GM23248 (cell line): Measurements from ENCODE around the gene GATA5. TPM values are rescaled to one million over a fixed set of nuclear protein-coding genes. Genes with fewer than 3 reads are reported as not detected.

Experiments used
- DNase-seq: peaks from one replicate; pipeline ENCODE4 v3.0.0-alpha.2; 2015
- H2AFZ ChIP-seq: fragments of 200-600 bp; sonication (generic); 2 replicates; pipeline ENCODE4 v1.6.1; 2016; ENCODE audit warnings: antibody characterized with exemption
- H3F3A ChIP-seq: fragments of 200-600 bp; sonication (generic); 2 replicates; pipeline ENCODE4 v1.6.1; 2016; ENCODE audit warnings: mild to moderate bottlenecking, antibody characterized with exemption, mixed run types; ENCODE audit not compliant: insufficient read depth
- H3K27ac ChIP-seq: fragments of 200-600 bp; sonication (generic); 2 replicates; pipeline ENCODE4 v1.5.1; 2016; ENCODE audit warnings: mild to moderate bottlenecking
- H3K27me3 ChIP-seq: fragments of 200-600 bp; sonication (generic); replicated peaks from 2 replicates; pipeline ENCODE4 v1.6.1; 2016; ENCODE audit warnings: mild to moderate bottlenecking; ENCODE audit not compliant: insufficient read depth
- H3K36me3 ChIP-seq: fragments of 200-600 bp; sonication (generic); 2 replicates; pipeline ENCODE4 v1.6.1; 2016; ENCODE audit warnings: low read depth, mild to moderate bottlenecking
- H3K4me1 ChIP-seq: fragments of 200-600 bp; sonication (generic); 2 replicates; pipeline ENCODE4 v1.6.1; 2016; ENCODE audit warnings: mild to moderate bottlenecking; ENCODE audit not compliant: insufficient read depth
- H3K4me2 ChIP-seq: fragments of 200-600 bp; sonication (generic); one replicate; pipeline ENCODE4 v1.6.1; 2016; ENCODE audit warnings: mild to moderate bottlenecking; ENCODE audit not compliant: unreplicated experiment
- H3K4me3 ChIP-seq: fragments of 200-600 bp; sonication (generic); 2 replicates; pipeline ENCODE4 v1.5.1; 2016; ENCODE audit warnings: mild to moderate bottlenecking
- H3K79me2 ChIP-seq: fragments of 200-600 bp; sonication (generic); 2 replicates; pipeline ENCODE4 v1.6.1; 2016; ENCODE audit warnings: mild to moderate bottlenecking; ENCODE audit not compliant: insufficient read depth
- H3K9ac ChIP-seq: fragments of 200-600 bp; sonication (generic); 2 replicates; pipeline ENCODE4 v1.6.1; 2016; ENCODE audit warnings: mild to moderate bottlenecking
- H3K9me2 ChIP-seq: fragments of 200-600 bp; sonication (generic); 2 replicates; pipeline ENCODE4 v1.6.1; 2016; ENCODE audit warnings: mixed run types, mild to moderate bottlenecking, moderate library complexity; ENCODE audit not compliant: insufficient read depth
- H3K9me3 ChIP-seq: fragments of 200-600 bp; sonication (generic); one replicate; pipeline ENCODE4 v1.6.1; 2017; ENCODE audit warnings: low read depth
- H4K20me1 ChIP-seq: fragments of 200-600 bp; sonication (generic); 2 replicates; pipeline ENCODE4 v1.6.0; 2016; ENCODE audit not compliant: insufficient read depth
- EZH2 ChIP-seq: fragments of 200-600 bp; sonication (generic); IDR thresholded peaks from 2 replicates; pipeline ENCODE4 v1.6.1; 2018; ENCODE audit warnings: antibody characterized with exemption, mild to moderate bottlenecking; ENCODE audit not compliant: insufficient read depth, poor library complexity, severe bottlenecking
- EZH2phosphoT487 ChIP-seq: fragments of 200-600 bp; sonication (generic); IDR thresholded peaks from 2 replicates; pipeline ENCODE4 v1.6.1; 2018; ENCODE audit warnings: antibody characterized with exemption, moderate library complexity, mild to moderate bottlenecking, low read depth; ENCODE audit not compliant: insufficient read depth
- WGBS, 2 experiments: methylation state at CpG; one replicate each; pipeline ENCODE4 v1.1.6; 2015 to 2017; ENCODE audit warnings: low lambda C conversion rate in 2 of 2, low coverage in 1 of 2; ENCODE audit errors: missing lambda C conversion rate in 2 of 2; 5-methylcytosine and 5-hydroxymethylcytosine counted together
- in situ Hi-C: fragments of 300-500 bp; cut with MboI; formaldehyde crosslinking; loops from 2 replicates; pipeline ENCODE4 v1.15.0; 2020
- polyA plus RNA-seq: library from polyadenylated mRNA; unstranded; fragments of >200 nt; fragmentation: Nextera tagmentation; extraction: Ambion mirVana; gene quantifications from 2 replicates; pipeline ENCODE4 v1.2.1, GENCODE V29; 2016
- total RNA-seq: library from RNA; depleted of rRNA; stranded (reverse); fragments of >200 nt; shearing (Covaris generic); gene quantifications from 2 replicates; pipeline ENCODE4 v1.2.3, GENCODE V29; 2014

GATA5 gene
- total and polyA plus RNA-seq, 2 experiments from 2014 or later, result not detected

- Histone ChIP-seq H3K9me3 (no peaks in the 10 kb centered on the region), H3K4me3 (no peak overlapping the region), H3K79me2 (no peaks in the 10 kb centered on the region), H3K4me2 (no peak overlapping the region), H3K4me1 (no peaks in the 10 kb centered on the region), H3K27me3 (peaks cover 44% of the 10 kb centered on the region), H3K27ac (no peak overlapping the region), H4K20me1 (no peaks in the 10 kb centered on the region), H2AFZ (no peak overlapping the region), H3K9me2 (no peaks in the 10 kb centered on the region), H3K36me3 (no peaks in the 10 kb centered on the region), H3K9ac (no peak overlapping the region), H3F3A (no peaks in the 10 kb centered on the region)
- TF ChIP-seq EZH2phosphoT487, result no peak
- no peak for TF ChIP-seq EZH2
- no peak for DNase-seq
- in situ Hi-C loops, result loop anchor here (25.0 kb wide), 1 partner anchor 264 kb away; the partner anchor contains the start of gene MRGBP
- WGBS, 2 experiments, result 60 to 61% methylated on average over 17 to 18 of the region's 18 CpGs
These were observed 47.1 kb upstream of the GATA5 start for GRCh38 chr20:62522748-62523396.

GRCh38 chr20:62519826-62520225, 44.0 kb upstream of the GATA5 start:
- H3K4me1 ChIP-seq, result no peaks in the 10 kb centered on the region
- no peak overlapping the region for H3K27ac ChIP-seq
- H3K4me2 ChIP-seq, result no peak overlapping the region
- no peak overlapping the region for H3K4me3 ChIP-seq
- peaks cover 30% of the 10 kb centered on the region for H3K27me3 ChIP-seq
- H4K20me1 ChIP-seq, result no peaks in the 10 kb centered on the region
- 51 to 53% methylated on average over 13 of the region's 13 CpGs for WGBS, 2 experiments
- H3K9ac ChIP-seq, result no peak overlapping the region
- no peaks in the 10 kb centered on the region for H3K79me2 ChIP-seq
- H3K36me3 ChIP-seq, result no peaks in the 10 kb centered on the region
- H3K9me2 ChIP-seq, result no peaks in the 10 kb centered on the region
- H2AFZ ChIP-seq, result no peak overlapping the region
- no peaks in the 10 kb centered on the region for H3K9me3 ChIP-seq
- in situ Hi-C loops, result loop anchor here (25.0 kb wide), 1 partner anchor 267 kb away; the partner anchor contains the start of gene MRGBP
- TF ChIP-seq EZH2 (no peak), EZH2phosphoT487 (no peak)
- H3F3A ChIP-seq, result no peaks in the 10 kb centered on the region
- DNase-seq, result no peak

- H3K4me2 ChIP-seq, result no peak overlapping the region
- H3K9me3 ChIP-seq, result no peaks in the 10 kb centered on the region
- peaks cover 30% of the 10 kb centered on the region; the same call in 1 of the 2 replicates for H3K27me3 ChIP-seq
- TF ChIP-seq EZH2 (no peak), EZH2phosphoT487 (no peak)
- no peak overlapping the region for H3K27ac ChIP-seq
- no peak overlapping the region for H3K4me3 ChIP-seq
- H2AFZ ChIP-seq, result no peak overlapping the region
- WGBS, 2 experiments, result 58 to 64% methylated on average over 18 of the region's 18 CpGs
- H3K79me2 ChIP-seq, result no peaks in the 10 kb centered on the region
- no peaks in the 10 kb centered on the region for H3K4me1 ChIP-seq
- no peak for DNase-seq
- H4K20me1 ChIP-seq, result no peaks in the 10 kb centered on the region
- H3K36me3 ChIP-seq, result no peaks in the 10 kb centered on the region
- no peaks in the 10 kb centered on the region for H3F3A ChIP-seq
- no peaks in the 10 kb centered on the region for H3K9me2 ChIP-seq
- H3K9ac ChIP-seq, result no peak overlapping the region
- in situ Hi-C loops, result loop anchor here (25.0 kb wide), 1 partner anchor 268 kb away; the partner anchor contains the start of gene MRGBP
These were observed 43.1 kb upstream of the GATA5 start for GRCh38 chr20:62518911-62519310.

GRCh38 chr20:62517901-62518610, 42.3 kb upstream of the GATA5 start:
- peaks cover 30% of the 10 kb centered on the region; the same call in 1 of the 2 replicates for H3K27me3 ChIP-seq
- in situ Hi-C loops, result loop anchor here (25.0 kb wide), 1 partner anchor 269 kb away; the partner anchor contains the start of gene MRGBP

More at GRCh38 chr20:62517901-62518610, 42.3 kb upstream of the GATA5 start:
- Histone ChIP-seq H2AFZ (no peak overlapping the region), H3K4me1 (no peaks in the 10 kb centered on the region), H3K36me3 (no peaks in the 10 kb centered on the region), H3K4me3 (no peak overlapping the region), H3K79me2 (no peaks in the 10 kb centered on the region), H3K4me2 (no peak overlapping the region), H4K20me1 (no peaks in the 10 kb centered on the region), H3K27ac (no peak overlapping the region), H3F3A (no peaks in the 10 kb centered on the region), H3K9me3 (no peaks in the 10 kb centered on the region), H3K9ac (no peak overlapping the region), H3K9me2 (no peaks in the 10 kb centered on the region)
- WGBS, 2 experiments, result 31 to 33% methylated on average over 13 to 14 of the region's 15 CpGs
- TF ChIP-seq EZH2phosphoT487, result no peak
- TF ChIP-seq EZH2, result no peak
- DNase-seq, result no peak
